ENCODE measurements around the gene PBX3. TPM values are rescaled to one million over a fixed set of nuclear protein-coding genes. Genes with fewer than 3 reads are reported as not detected.
A peak's percentile ranks its signal among the peaks of the same experiment; 100 is the strongest.

The PBX3 gene
- total and polyA plus RNA-seq, 2 experiments from 2014 or later, result 133 to 134 TPM

DNA sequence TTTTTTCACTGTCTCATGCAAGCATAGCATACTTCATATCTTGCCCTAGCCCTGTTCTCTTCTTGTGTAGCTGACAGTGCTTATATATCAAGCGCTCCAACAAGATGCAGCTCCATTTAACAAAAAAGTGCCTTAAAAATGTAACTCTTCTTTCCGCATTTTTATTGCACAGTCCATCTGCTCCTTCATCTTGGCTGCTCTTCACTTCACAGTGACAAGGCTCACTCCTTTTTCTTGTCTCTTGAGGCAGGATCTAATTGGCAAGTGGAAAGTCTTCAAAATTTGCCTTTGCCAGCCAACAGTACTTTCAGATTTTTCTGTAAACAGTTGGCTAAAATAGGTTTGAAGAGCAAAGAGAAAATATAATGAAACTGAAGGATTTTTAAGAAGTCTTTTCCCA lies 161.8 kb downstream of the PBX3 start:
- TF ChIP-seq, protein P1, sequence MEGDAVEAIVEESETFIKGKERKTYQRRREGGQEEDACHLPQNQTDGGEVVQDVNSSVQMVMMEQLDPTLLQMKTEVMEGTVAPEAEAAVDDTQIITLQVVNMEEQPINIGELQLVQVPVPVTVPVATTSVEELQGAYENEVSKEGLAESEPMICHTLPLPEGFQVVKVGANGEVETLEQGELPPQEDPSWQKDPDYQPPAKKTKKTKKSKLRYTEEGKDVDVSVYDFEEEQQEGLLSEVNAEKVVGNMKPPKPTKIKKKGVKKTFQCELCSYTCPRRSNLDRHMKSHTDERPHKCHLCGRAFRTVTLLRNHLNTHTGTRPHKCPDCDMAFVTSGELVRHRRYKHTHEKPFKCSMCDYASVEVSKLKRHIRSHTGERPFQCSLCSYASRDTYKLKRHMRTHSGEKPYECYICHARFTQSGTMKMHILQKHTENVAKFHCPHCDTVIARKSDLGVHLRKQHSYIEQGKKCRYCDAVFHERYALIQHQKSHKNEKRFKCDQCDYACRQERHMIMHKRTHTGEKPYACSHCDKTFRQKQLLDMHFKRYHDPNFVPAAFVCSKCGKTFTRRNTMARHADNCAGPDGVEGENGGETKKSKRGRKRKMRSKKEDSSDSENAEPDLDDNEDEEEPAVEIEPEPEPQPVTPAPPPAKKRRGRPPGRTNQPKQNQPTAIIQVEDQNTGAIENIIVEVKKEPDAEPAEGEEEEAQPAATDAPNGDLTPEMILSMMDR (IDR thresholded peaks at IDR 0.05; ENCODE audit: low read depth, low read length), result no peak
- Histone ChIP-seq H3K9me3 (ENCODE audit: low read depth) (no peaks in the 10 kb centered on the region), H3K27me3 (no peaks in the 10 kb centered on the region), H3K4me1 (ENCODE audit: low read depth) (peaks cover 43% of the 10 kb centered on the region), H3K27ac (peak overlapping the region; percentile 13), H3K36me3 (no peaks in the 10 kb centered on the region), H3K4me3 (no peak overlapping the region)
- DNase-seq (ENCODE audit: low read depth in 1 of 2, low spot score in 1 of 2), result no peak

DNA sequence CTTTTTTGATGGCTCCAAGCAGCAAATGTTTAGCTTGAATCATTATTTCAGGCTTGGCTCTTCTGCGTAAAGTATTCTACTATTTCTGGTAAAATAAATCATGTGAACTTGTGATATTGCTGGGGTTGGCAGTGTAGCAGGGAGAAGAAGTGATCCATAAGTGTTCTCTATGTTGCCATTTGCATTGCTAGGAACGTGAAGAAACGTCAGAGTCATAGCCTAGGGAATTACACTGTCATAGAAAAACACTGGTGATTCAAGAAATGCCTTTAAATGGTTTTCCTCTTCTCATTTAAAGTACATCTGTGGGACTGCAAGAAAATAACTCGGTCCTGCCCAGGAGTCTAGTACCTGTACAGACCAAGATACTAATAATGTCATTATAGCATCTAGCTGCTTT lies 162.3 kb downstream of the PBX3 start:
- TF ChIP-seq, protein P1 (IDR thresholded peaks at IDR 0.05; ENCODE audit: low read depth, low read length), result no peak
- Histone ChIP-seq H3K4me3 (no peak overlapping the region), H3K27ac (peak overlapping the region; percentile 13), H3K4me1 (ENCODE audit: low read depth) (peaks cover 41% of the 10 kb centered on the region), H3K9me3 (ENCODE audit: low read depth) (no peaks in the 10 kb centered on the region), H3K27me3 (no peaks in the 10 kb centered on the region), H3K36me3 (no peaks in the 10 kb centered on the region)
- no peak for DNase-seq (ENCODE audit: low read depth in 1 of 2, low spot score in 1 of 2)

- no peak for DNase-seq (ENCODE audit: low read depth in 1 of 2, low spot score in 1 of 2)
- Histone ChIP-seq H3K9me3 (ENCODE audit: low read depth) (no peaks in the 10 kb centered on the region), H3K4me3 (no peak overlapping the region), H3K36me3 (no peaks in the 10 kb centered on the region), H3K4me1 (ENCODE audit: low read depth) (peaks cover 37% of the 10 kb centered on the region), H3K27me3 (no peaks in the 10 kb centered on the region), H3K27ac (peak overlapping the region; percentile 13)
- TF ChIP-seq, protein P1 (IDR thresholded peaks at IDR 0.05; ENCODE audit: low read depth, low read length), result no peak
Measured at GRCh38 chr9:125910286-125910685, 163.1 kb downstream of the PBX3 start.

DNA sequence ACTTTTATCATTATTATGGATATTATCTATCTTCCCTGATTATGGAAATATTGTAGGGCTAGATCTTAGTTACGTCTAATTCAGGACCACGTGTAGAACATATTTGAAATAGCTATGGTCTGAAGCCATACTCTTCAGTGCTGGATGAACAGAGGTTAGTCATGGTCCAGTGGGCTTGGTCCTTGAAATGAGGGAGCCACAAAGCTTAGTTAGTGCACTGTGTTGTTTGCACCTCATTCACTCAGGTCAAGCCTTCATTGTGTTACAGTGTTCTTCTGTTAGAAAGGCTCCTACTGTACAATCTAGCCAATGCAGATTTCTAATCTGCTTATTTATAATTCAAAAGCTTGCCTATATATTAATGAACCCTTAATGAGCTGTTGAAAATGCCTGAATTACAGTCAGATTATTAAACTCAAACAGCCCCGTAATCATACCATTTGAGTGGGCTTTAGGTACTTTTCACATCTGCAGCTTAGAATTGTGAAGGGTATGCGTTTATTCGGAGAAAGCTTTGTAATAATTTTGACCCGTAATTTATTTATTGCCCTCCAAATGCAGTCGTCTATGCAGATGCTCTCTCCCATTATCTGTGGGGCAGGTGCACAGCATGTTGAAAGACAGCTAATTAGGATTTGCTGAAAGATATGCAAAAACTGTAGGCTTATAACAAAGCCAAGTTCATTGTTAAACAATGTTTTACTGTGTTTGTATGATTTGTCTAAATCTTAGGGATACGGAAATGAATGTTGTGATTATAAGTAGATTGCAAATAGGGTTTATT lies 164.9 kb downstream of the PBX3 start:
- TF ChIP-seq, protein P1 (IDR thresholded peaks at IDR 0.05; ENCODE audit: low read depth, low read length), result no peak
- Histone ChIP-seq H3K4me3 (no peak overlapping the region), H3K9me3 (ENCODE audit: low read depth) (no peaks in the 10 kb centered on the region), H3K4me1 (ENCODE audit: low read depth) (peaks cover 25% of the 10 kb centered on the region), H3K36me3 (peaks cover 3% of the 10 kb centered on the region), H3K27ac (no peak overlapping the region), H3K27me3 (no peaks in the 10 kb centered on the region)
- peak in 1 of 2 donors; percentile 13 for DNase-seq (ENCODE audit: low read depth in 1 of 2, low spot score in 1 of 2)

DNA sequence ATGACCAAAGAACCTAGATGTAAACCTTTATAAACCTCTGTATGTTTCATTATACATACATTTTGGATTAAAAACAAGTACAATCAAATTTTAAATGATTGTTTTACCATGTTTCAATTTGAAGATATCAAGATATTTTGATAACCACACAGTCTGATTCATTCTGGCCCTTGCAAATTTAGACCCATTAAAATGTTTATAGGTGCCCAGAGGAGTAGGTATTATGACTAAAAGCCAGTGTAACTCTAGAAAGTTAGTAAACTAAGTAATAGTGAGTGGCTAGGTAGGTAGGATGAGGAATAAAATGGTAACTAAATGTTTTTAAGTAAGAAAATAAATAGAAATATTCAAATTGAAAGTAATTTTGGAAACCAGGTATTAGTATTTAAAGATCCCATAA lies 165.5 kb downstream of the PBX3 start:
- TF ChIP-seq, protein P1 (IDR thresholded peaks at IDR 0.05; ENCODE audit: low read depth, low read length), result no peak
- no peak for DNase-seq (ENCODE audit: low read depth in 1 of 2, low spot score in 1 of 2)

More for the DNA sequence above, 165.5 kb downstream of the PBX3 start:
- Histone ChIP-seq H3K36me3 (peaks cover 3% of the 10 kb centered on the region), H3K27ac (no peak overlapping the region), H3K27me3 (no peaks in the 10 kb centered on the region), H3K9me3 (ENCODE audit: low read depth) (no peaks in the 10 kb centered on the region), H3K4me1 (ENCODE audit: low read depth) (peaks cover 19% of the 10 kb centered on the region), H3K4me3 (no peak overlapping the region)
